Nephron progenitor cell (in vitro differentiated cells): ENCODE results near the gene PTGDS.

Source experiments
- DNase-seq: peaks from one replicate; pipeline ENCODE4 v3.0.0; 2021
- H3K27ac Mint-ChIP-seq: 2 replicates; pipeline ENCODE4 v1.8.0; 2021; ENCODE audit warnings: mild to moderate bottlenecking, moderate library complexity, mixed read lengths
- H3K27me3 Mint-ChIP-seq: 2 replicates; pipeline ENCODE4 v1.8.0; 2021; ENCODE audit warnings: mild to moderate bottlenecking, low read depth, mixed read lengths; ENCODE audit not compliant: poor library complexity
- H3K36me3 Mint-ChIP-seq: 2 replicates; pipeline ENCODE4 v1.8.0; 2021; ENCODE audit warnings: low read depth, mixed read lengths
- H3K4me1 Mint-ChIP-seq: 2 replicates; pipeline ENCODE4 v1.8.0; 2021; ENCODE audit warnings: mixed read lengths
- H3K4me3 Mint-ChIP-seq: 2 replicates; pipeline ENCODE4 v1.8.0; 2021; ENCODE audit warnings: mild to moderate bottlenecking, moderate library complexity, mixed read lengths
- H3K9me3 Mint-ChIP-seq: 2 replicates; pipeline ENCODE4 v1.8.0; 2021; ENCODE audit warnings: mild to moderate bottlenecking, moderate library complexity, mixed read lengths
- TF ChIP-seq, protein P1 (sequence below): fragments of 200-600 bp; sonication (generic); IDR thresholded peaks from 2 replicates; pipeline ENCODE4 v1.5.0; 2021; ENCODE audit warnings: antibody characterized with exemption

Gene PTGDS

DNA sequence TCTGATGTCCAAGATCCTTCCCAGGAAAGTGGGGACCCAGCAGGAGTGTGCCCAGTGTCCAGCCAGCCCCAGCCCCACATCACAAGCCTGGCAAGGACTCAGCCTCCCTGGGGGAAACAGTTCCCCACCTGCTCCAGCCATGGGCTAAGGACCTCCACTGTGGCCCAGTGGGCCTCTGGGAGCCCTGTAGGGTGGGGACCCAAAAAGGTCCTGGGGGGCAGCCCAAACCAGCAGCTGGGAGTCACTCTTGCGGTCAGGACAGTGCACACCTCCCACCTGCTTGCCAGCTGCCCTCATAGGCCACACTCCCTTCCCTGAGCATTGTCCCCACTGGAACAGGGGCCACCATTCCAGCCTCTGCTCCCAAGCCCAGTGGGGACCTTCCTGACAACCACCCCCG, 49.1 kb downstream of the PTGDS start:
- Mint-ChIP-seq H3K9me3 (no peaks in the 10 kb centered on the region), H3K4me1 (peaks cover 19% of the 10 kb centered on the region), H3K27me3 (peaks cover 4% of the 10 kb centered on the region), H3K27ac (no peak overlapping the region), H3K4me3 (no peak overlapping the region), H3K36me3 (no peaks in the 10 kb centered on the region)
- no peak for DNase-seq
- TF ChIP-seq, protein P1, sequence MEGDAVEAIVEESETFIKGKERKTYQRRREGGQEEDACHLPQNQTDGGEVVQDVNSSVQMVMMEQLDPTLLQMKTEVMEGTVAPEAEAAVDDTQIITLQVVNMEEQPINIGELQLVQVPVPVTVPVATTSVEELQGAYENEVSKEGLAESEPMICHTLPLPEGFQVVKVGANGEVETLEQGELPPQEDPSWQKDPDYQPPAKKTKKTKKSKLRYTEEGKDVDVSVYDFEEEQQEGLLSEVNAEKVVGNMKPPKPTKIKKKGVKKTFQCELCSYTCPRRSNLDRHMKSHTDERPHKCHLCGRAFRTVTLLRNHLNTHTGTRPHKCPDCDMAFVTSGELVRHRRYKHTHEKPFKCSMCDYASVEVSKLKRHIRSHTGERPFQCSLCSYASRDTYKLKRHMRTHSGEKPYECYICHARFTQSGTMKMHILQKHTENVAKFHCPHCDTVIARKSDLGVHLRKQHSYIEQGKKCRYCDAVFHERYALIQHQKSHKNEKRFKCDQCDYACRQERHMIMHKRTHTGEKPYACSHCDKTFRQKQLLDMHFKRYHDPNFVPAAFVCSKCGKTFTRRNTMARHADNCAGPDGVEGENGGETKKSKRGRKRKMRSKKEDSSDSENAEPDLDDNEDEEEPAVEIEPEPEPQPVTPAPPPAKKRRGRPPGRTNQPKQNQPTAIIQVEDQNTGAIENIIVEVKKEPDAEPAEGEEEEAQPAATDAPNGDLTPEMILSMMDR, result no peak

DNA sequence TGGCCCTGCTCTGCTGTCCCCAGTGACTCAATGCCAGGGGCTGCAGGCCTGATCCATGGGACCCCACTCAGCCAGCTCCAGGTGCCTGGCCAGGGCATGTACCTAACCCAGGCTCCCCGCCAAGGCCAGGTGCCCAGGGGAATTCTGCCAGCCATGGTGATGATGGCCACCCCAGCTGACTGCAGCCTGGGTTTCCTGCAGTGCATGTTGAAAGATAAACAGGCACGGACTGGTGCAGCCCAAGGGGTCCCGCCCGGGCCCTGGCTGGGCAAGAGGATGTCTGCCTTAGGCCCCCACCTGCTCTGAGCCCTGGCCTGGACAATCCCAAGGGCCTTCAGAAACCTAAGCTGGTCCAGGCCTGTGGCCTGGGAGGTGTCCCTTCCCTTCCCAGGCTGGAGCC, 49.5 kb downstream of the PTGDS start:
- H3K27me3 Mint-ChIP-seq, result peaks cover 4% of the 10 kb centered on the region

DNA sequence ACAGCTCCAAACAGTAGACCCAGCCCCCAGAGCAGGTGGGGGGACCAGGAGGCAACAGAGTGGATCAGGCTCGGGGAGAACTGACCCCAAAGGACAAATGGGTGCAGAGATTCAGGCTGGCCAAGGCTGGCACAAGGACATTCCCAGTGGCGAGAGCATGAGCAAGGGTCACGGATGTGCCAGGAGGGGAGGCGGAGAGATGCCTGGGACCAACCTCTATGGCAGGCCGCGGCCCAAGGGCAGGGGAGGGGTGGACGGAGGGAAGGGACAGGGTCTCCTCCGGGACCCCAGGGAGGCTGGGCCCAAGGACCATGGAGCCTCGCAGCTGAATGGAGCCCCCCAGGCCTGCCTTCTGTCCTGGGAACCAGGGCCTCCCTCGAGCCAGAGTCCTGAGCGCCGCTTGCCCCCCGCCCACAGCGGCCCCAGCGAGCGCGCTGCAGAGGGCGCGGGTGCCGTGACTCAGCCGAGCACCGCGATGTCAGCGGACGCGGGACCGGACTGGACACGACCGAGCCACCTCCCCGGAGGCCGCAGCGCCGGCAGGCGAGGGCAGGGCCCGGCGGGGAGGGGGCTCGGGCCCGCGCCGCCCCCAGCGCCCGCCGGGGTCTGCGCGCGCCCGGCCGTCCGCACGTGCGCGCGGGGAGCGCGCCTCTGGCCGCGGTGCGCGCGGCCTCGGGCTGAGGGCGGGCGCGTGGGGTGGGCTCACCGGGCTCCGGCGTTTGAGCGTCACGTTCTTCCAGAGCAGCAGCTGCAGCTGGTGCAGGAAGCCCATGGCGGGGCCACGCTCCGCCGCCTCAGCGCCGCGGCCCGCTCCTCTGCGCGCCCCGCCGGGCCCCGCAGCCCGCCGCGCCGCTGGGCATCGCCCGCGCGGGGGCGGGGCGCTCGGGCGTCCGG, 50.3 kb downstream of the PTGDS start, which contains the start of gene ABCA2:
ABCA2 (minus strand) TSS at position 869 of the 894 bp plus-strand sequence; CDS start at position 772, 97 bp downstream.
- Mint-ChIP-seq H3K27me3 (peaks cover 4% of the 10 kb centered on the region), H3K9me3 (no peaks in the 10 kb centered on the region), H3K27ac (no peak within 1 kb of the TSS), H3K36me3 (no peaks in the 10 kb centered on the region), H3K4me1 (peaks cover 14% of the 10 kb centered on the region), H3K4me3 (peak within 1 kb of the TSS; percentile 85)
- DNase-seq, result peak; percentile 56
- TF ChIP-seq, protein P1, result no peak

More for the DNA sequence above, 49.5 kb downstream of the PTGDS start:
- H3K4me3 Mint-ChIP-seq, result peak overlapping the region; percentile 85
- DNase-seq, result no peak
- no peaks in the 10 kb centered on the region for H3K9me3 Mint-ChIP-seq
- no peaks in the 10 kb centered on the region for H3K36me3 Mint-ChIP-seq
- TF ChIP-seq, protein P1, result no peak
- H3K27ac Mint-ChIP-seq, result no peak overlapping the region
- peaks cover 19% of the 10 kb centered on the region for H3K4me1 Mint-ChIP-seq

DNA sequence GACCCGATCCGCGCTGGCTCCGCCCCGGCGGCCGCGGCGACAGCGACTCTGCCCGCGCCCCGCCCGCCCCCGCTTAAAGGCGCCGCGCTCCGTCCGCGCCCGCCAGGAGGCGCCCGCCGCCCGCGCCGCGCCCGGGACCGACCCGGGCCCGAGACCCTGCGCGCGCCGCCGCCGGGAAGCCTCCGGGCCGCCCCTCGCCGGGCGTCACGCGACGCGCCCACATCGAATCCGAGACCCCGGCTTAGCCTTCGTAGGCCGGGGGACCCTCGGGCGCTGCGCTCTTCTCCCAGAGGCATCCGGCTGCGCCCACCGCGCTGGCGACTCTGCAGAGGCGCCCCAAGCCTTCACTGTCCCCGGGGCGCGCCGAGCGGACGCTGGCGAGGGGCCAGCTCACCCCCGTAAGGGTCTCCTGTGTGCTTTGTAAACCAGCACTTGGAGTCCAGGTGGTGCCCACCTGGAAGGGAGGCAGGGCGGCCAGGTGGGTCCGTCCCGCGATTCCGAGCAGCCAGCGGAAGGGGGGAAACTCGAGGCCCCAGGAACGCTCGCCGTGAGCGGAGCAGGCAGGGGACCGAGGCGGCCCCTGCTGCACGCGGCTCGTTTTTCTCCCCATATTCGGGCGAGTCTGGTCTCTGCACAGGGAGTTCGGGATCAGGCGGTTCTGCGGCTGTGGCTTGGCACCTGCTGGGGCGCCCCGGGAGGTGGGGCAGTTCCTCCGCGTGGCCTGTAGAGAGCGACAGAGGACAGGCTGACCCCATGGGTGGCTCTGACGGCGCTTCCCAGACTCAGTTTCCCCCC, 51.2 kb downstream of the PTGDS start:
- no peaks in the 10 kb centered on the region for H3K36me3 Mint-ChIP-seq
- H3K9me3 Mint-ChIP-seq, result no peaks in the 10 kb centered on the region
- H3K27me3 Mint-ChIP-seq, result peaks cover 4% of the 10 kb centered on the region
- H3K4me3 Mint-ChIP-seq, result peak overlapping the region; percentile 72
- no peak overlapping the region for H3K27ac Mint-ChIP-seq
- TF ChIP-seq, protein P1, result no peak
- peak; percentile 85 for DNase-seq
- peaks cover 7% of the 10 kb centered on the region for H3K4me1 Mint-ChIP-seq

DNA sequence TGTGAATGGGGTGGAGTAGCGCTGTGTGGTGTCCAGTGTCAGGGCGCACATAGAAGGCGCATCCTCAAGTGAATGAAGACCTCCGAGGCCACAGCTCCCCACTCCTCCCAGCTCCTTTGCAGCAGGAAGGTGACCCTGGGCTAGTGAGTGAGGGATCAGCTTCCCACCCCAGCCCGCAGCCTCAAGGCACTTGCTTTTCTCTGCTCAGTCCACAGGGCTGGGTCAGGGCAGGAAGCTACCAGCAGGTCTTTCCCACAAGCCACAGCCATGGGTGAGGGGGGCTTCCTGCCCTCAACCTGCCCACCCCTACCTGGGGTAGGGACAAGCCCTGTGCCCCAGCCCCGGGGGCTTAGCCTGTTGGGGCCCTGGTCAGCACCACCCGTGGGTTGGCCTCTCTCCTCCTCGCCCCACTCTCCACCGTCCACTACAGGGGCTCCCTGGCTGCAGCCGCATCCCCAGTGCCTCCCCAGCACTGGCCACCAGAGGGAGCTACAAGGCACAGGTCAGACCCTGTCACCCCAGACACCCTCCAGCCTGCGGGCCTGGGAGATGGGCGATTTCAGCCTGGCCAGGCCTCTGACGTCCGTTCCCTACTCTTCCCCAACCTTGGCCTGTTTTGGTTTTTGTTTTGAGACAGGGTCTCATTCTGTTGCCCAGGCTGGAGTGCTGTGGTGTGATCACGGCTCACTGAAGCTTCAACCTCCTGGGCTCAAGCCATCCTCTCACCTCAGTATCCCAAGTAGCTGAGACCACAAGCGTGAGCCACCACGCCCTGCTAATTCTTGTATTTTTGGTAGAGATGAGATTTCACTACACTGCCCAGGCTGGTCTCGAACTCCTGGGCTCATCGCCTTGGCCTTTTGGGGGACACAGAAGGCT, 52.0 kb downstream of the PTGDS start:
- H3K4me3 Mint-ChIP-seq, result peak overlapping the region; percentile 72
- no peaks in the 10 kb centered on the region for H3K9me3 Mint-ChIP-seq
- TF ChIP-seq, protein P1, result peak; percentile 92
- H3K27ac Mint-ChIP-seq, result no peak overlapping the region
- peaks cover 5% of the 10 kb centered on the region for H3K4me1 Mint-ChIP-seq
- H3K36me3 Mint-ChIP-seq, result no peaks in the 10 kb centered on the region
- peaks cover 4% of the 10 kb centered on the region for H3K27me3 Mint-ChIP-seq
- peak; percentile 91 for DNase-seq
